GM23248 (cell line): ENCODE data around the gene TMEM238L. TPM values are rescaled to one million over a fixed set of nuclear protein-coding genes. Genes with fewer than 3 reads are reported as not detected.

ENCODE experiments used
- DNase-seq: peaks from one replicate; pipeline ENCODE4 v3.0.0-alpha.2; 2015
- H2AFZ ChIP-seq: fragments of 200-600 bp; sonication (generic); 2 replicates; pipeline ENCODE4 v1.6.1; 2016; ENCODE audit warnings: antibody characterized with exemption
- H3F3A ChIP-seq: fragments of 200-600 bp; sonication (generic); 2 replicates; pipeline ENCODE4 v1.6.1; 2016; ENCODE audit warnings: mild to moderate bottlenecking, antibody characterized with exemption, mixed run types; ENCODE audit not compliant: insufficient read depth
- H3K27ac ChIP-seq: fragments of 200-600 bp; sonication (generic); 2 replicates; pipeline ENCODE4 v1.5.1; 2016; ENCODE audit warnings: mild to moderate bottlenecking
- H3K27me3 ChIP-seq: fragments of 200-600 bp; sonication (generic); replicated peaks from 2 replicates; pipeline ENCODE4 v1.6.1; 2016; ENCODE audit warnings: mild to moderate bottlenecking; ENCODE audit not compliant: insufficient read depth
- H3K36me3 ChIP-seq: fragments of 200-600 bp; sonication (generic); 2 replicates; pipeline ENCODE4 v1.6.1; 2016; ENCODE audit warnings: low read depth, mild to moderate bottlenecking
- H3K4me1 ChIP-seq: fragments of 200-600 bp; sonication (generic); 2 replicates; pipeline ENCODE4 v1.6.1; 2016; ENCODE audit warnings: mild to moderate bottlenecking; ENCODE audit not compliant: insufficient read depth
- H3K4me2 ChIP-seq: fragments of 200-600 bp; sonication (generic); one replicate; pipeline ENCODE4 v1.6.1; 2016; ENCODE audit warnings: mild to moderate bottlenecking; ENCODE audit not compliant: unreplicated experiment
- H3K4me3 ChIP-seq: fragments of 200-600 bp; sonication (generic); 2 replicates; pipeline ENCODE4 v1.5.1; 2016; ENCODE audit warnings: mild to moderate bottlenecking
- H3K79me2 ChIP-seq: fragments of 200-600 bp; sonication (generic); 2 replicates; pipeline ENCODE4 v1.6.1; 2016; ENCODE audit warnings: mild to moderate bottlenecking; ENCODE audit not compliant: insufficient read depth
- H3K9ac ChIP-seq: fragments of 200-600 bp; sonication (generic); 2 replicates; pipeline ENCODE4 v1.6.1; 2016; ENCODE audit warnings: mild to moderate bottlenecking
- H3K9me2 ChIP-seq: fragments of 200-600 bp; sonication (generic); 2 replicates; pipeline ENCODE4 v1.6.1; 2016; ENCODE audit warnings: mixed run types, mild to moderate bottlenecking, moderate library complexity; ENCODE audit not compliant: insufficient read depth
- H3K9me3 ChIP-seq: fragments of 200-600 bp; sonication (generic); one replicate; pipeline ENCODE4 v1.6.1; 2017; ENCODE audit warnings: low read depth
- H4K20me1 ChIP-seq: fragments of 200-600 bp; sonication (generic); 2 replicates; pipeline ENCODE4 v1.6.0; 2016; ENCODE audit not compliant: insufficient read depth
- EZH2 ChIP-seq: fragments of 200-600 bp; sonication (generic); IDR thresholded peaks from 2 replicates; pipeline ENCODE4 v1.6.1; 2018; ENCODE audit warnings: antibody characterized with exemption, mild to moderate bottlenecking; ENCODE audit not compliant: insufficient read depth, poor library complexity, severe bottlenecking
- EZH2phosphoT487 ChIP-seq: fragments of 200-600 bp; sonication (generic); IDR thresholded peaks from 2 replicates; pipeline ENCODE4 v1.6.1; 2018; ENCODE audit warnings: antibody characterized with exemption, moderate library complexity, mild to moderate bottlenecking, low read depth; ENCODE audit not compliant: insufficient read depth
- WGBS, 2 experiments: methylation state at CpG; one replicate each; pipeline ENCODE4 v1.1.6; 2015 to 2017; ENCODE audit warnings: low lambda C conversion rate in 2 of 2, low coverage in 1 of 2; ENCODE audit errors: missing lambda C conversion rate in 2 of 2; 5-methylcytosine and 5-hydroxymethylcytosine counted together
- in situ Hi-C: fragments of 300-500 bp; cut with MboI; formaldehyde crosslinking; loops from 2 replicates; pipeline ENCODE4 v1.15.0; 2020
- polyA plus RNA-seq: library from polyadenylated mRNA; unstranded; fragments of >200 nt; fragmentation: Nextera tagmentation; extraction: Ambion mirVana; gene quantifications from 2 replicates; pipeline ENCODE4 v1.2.1, GENCODE V29; 2016
- total RNA-seq: library from RNA; depleted of rRNA; stranded (reverse); fragments of >200 nt; shearing (Covaris generic); gene quantifications from 2 replicates; pipeline ENCODE4 v1.2.3, GENCODE V29; 2014

TMEM238L gene
- total and polyA plus RNA-seq, 2 experiments from 2014 or later = not detected

- Histone ChIP-seq H3F3A (no peaks in the 10 kb centered on the region), H3K36me3 (no peaks in the 10 kb centered on the region), H3K4me1 (no peaks in the 10 kb centered on the region), H3K4me2 (no peak overlapping the region), H3K9me2 (no peaks in the 10 kb centered on the region), H3K27me3 (no peaks in the 10 kb centered on the region), H2AFZ (no peak overlapping the region), H4K20me1 (no peaks in the 10 kb centered on the region), H3K79me2 (no peaks in the 10 kb centered on the region), H3K9me3 (no peaks in the 10 kb centered on the region), H3K27ac (no peak overlapping the region), H3K9ac (no peak overlapping the region), H3K4me3 (no peak overlapping the region)
- in situ Hi-C loops = no loop called here
- DNase-seq = no peak
- TF ChIP-seq EZH2 = no peak
- TF ChIP-seq EZH2phosphoT487 = no peak
- WGBS, 2 experiments = 56 to 59% methylated on average over 7 of the region's 7 CpGs
These were observed 21.0 kb upstream of the TMEM238L start for GRCh38 chr17:10824874-10825273.

- no peak overlapping the region for H3K4me3 ChIP-seq
- in situ Hi-C loops = no loop called here
- H3K36me3 ChIP-seq = no peaks in the 10 kb centered on the region
- H3K9ac ChIP-seq = no peak overlapping the region
- no peaks in the 10 kb centered on the region for H3K27me3 ChIP-seq
- H3K9me2 ChIP-seq = no peaks in the 10 kb centered on the region
- H3F3A ChIP-seq = no peaks in the 10 kb centered on the region
- H4K20me1 ChIP-seq = no peaks in the 10 kb centered on the region
- no peaks in the 10 kb centered on the region for H3K9me3 ChIP-seq
- no peaks in the 10 kb centered on the region for H3K79me2 ChIP-seq
- H3K4me1 ChIP-seq = no peaks in the 10 kb centered on the region
- TF ChIP-seq EZH2phosphoT487 (no peak), EZH2 (no peak)
- no peak overlapping the region for H3K27ac ChIP-seq
- no peak overlapping the region for H2AFZ ChIP-seq
- H3K4me2 ChIP-seq = no peak overlapping the region
- no peak for DNase-seq
These were observed 17.9 kb upstream of the TMEM238L start for GRCh38 chr17:10821770-10822169.

GRCh38 chr17:10821054-10821453 is 17.2 kb upstream of the TMEM238L start:
- H3K36me3 ChIP-seq = no peaks in the 10 kb centered on the region
- H3K4me1 ChIP-seq = no peaks in the 10 kb centered on the region
- no peaks in the 10 kb centered on the region for H3K9me2 ChIP-seq
- no peak for DNase-seq
- H3K9me3 ChIP-seq = no peaks in the 10 kb centered on the region
- H3F3A ChIP-seq = no peaks in the 10 kb centered on the region
- in situ Hi-C loops = no loop called here
- WGBS, 2 experiments = 17 to 26% methylated on average over 3 to 4 of the region's 4 CpGs
- no peak for TF ChIP-seq EZH2phosphoT487
- no peak for TF ChIP-seq EZH2
- no peak overlapping the region for H2AFZ ChIP-seq
- H3K27me3 ChIP-seq = no peaks in the 10 kb centered on the region
- no peaks in the 10 kb centered on the region for H3K79me2 ChIP-seq
- H3K27ac ChIP-seq = no peak overlapping the region
- H3K4me2 ChIP-seq = no peak overlapping the region
- H4K20me1 ChIP-seq = no peaks in the 10 kb centered on the region
- no peak overlapping the region for H3K9ac ChIP-seq
- no peak overlapping the region for H3K4me3 ChIP-seq

GRCh38 chr17:10815319-10815718 is 11.4 kb upstream of the TMEM238L start:
- Histone ChIP-seq H3K4me2 (no peak overlapping the region), H3K9me3 (no peaks in the 10 kb centered on the region), H3K9ac (no peak overlapping the region), H3K27me3 (no peaks in the 10 kb centered on the region), H3K27ac (no peak overlapping the region), H4K20me1 (no peaks in the 10 kb centered on the region), H3K4me3 (no peak overlapping the region), H3K79me2 (no peaks in the 10 kb centered on the region), H3K36me3 (no peaks in the 10 kb centered on the region), H3K4me1 (no peaks in the 10 kb centered on the region), H3K9me2 (no peaks in the 10 kb centered on the region), H3F3A (no peaks in the 10 kb centered on the region), H2AFZ (no peak overlapping the region)
- in situ Hi-C loops = no loop called here
- TF ChIP-seq EZH2 (no peak), EZH2phosphoT487 (no peak)
- no peak for DNase-seq
- WGBS, 2 experiments = 26 to 29% methylated on average over 5 of the region's 5 CpGs

- TF ChIP-seq EZH2 (no peak), EZH2phosphoT487 (no peak)
- in situ Hi-C loops = no loop called here
These were observed 10.2 kb upstream of the TMEM238L start for GRCh38 chr17:10814075-10814474.

More at GRCh38 chr17:10814075-10814474, 10.2 kb upstream of the TMEM238L start:
- no peak for DNase-seq
- WGBS, 2 experiments = 0% methylated on average over 1 of the region's 1 CpG
- Histone ChIP-seq H3K79me2 (no peaks in the 10 kb centered on the region), H3K9me3 (no peaks in the 10 kb centered on the region), H3K9ac (no peak overlapping the region), H4K20me1 (no peaks in the 10 kb centered on the region), H3K27me3 (no peaks in the 10 kb centered on the region), H3K4me2 (no peak overlapping the region), H3K27ac (no peak overlapping the region), H2AFZ (no peak overlapping the region), H3K36me3 (no peaks in the 10 kb centered on the region), H3F3A (no peaks in the 10 kb centered on the region), H3K4me1 (no peaks in the 10 kb centered on the region), H3K4me3 (no peak overlapping the region), H3K9me2 (no peaks in the 10 kb centered on the region)
